ENCODE data around the gene ASXL3.

GRCh38 chr18:33611525-33612135 is 33.6 kb downstream of the ASXL3 start:
- TF ChIP-seq POLR2AphosphoS5 (IDR thresholded peaks at IDR 0.05; ENCODE audit: low read depth, low read length) (no peak), POLR2A (IDR thresholded peaks at IDR 0.05; ENCODE audit: low read depth, low read length) (no peak), TAF1 (IDR thresholded peaks at IDR 0.05; ENCODE audit: low read depth, low read length) (no peak), POU2F2 (IDR thresholded peaks at IDR 0.05; ENCODE audit: low read depth, low read length) (no peak), PAX5 (IDR thresholded peaks at IDR 0.05; ENCODE audit: insufficient read depth, low read length, severe bottlenecking) (no peak)

All from GM12891 (cell line).